ENCODE results near the gene SERPINA10. TPM values are rescaled to one million over a fixed set of nuclear protein-coding genes. Genes with fewer than 3 reads are reported as not detected.
"Not testable (repeated sequence)": the region's sequence is repeated elsewhere in the genome, so short reads cannot be mapped to it uniquely, and the experiment has no call there.

Gene SERPINA10
- total RNA-seq, 1 experiment from 2014 or later, result 7.3 TPM

GRCh38 chr14:94282991-94283723, 9.9 kb downstream of the SERPINA10 start:
- Mint-ChIP-seq H3K4me3 (ENCODE audit: unreplicated experiment) (no peak overlapping the region), H3K27me3 (ENCODE audit: insufficient read depth, unreplicated experiment) (no peaks in the 10 kb centered on the region), H3K27ac (ENCODE audit: unreplicated experiment) (no peak overlapping the region), H3K9me3 (ENCODE audit: unreplicated experiment) (no peaks in the 10 kb centered on the region), H3K4me1 (ENCODE audit: low read depth, unreplicated experiment) (no peaks in the 10 kb centered on the region), H3K36me3 (ENCODE audit: insufficient read depth, unreplicated experiment) (no peaks in the 10 kb centered on the region)
- ChIA-PET POLR2A (no interaction called here), CTCF (no interaction called here)
- Histone ChIP-seq H3K36me3 (ENCODE audit: control insufficient read depth, insufficient read depth, low read length) (peaks cover 1% of the 10 kb centered on the region; the same call in 1 of the 2 replicates), H3K27me3 (replicated peaks; ENCODE audit: control insufficient read depth, insufficient read depth, low read length) (no peaks in the 10 kb centered on the region), H3K4me1 (no peaks in the 10 kb centered on the region), H3K9me3 (peaks cover 3% of the 10 kb centered on the region; the same call in 1 of the 2 replicates), H3K4me3 (ENCODE audit: low read depth, low read length) (no peak overlapping the region)
- intact Hi-C loops (cut with micrococcal nuclease; ENCODE audit: unreplicated experiment), result no loop called here
- TF ChIP-seq CTCF (IDR thresholded peaks at IDR 0.05; ENCODE audit: insufficient read depth in 1 of 2, low read depth in 1 of 2, low read length in 1 of 2, severe bottlenecking in 1 of 2, unreplicated experiment in 1 of 2), result no peak
- no peak for DNase-seq
- no TSS peak for BruUV-seq (replicated peaks)

GRCh38 chr14:94278731-94279130, 14.3 kb downstream of the SERPINA10 start:
- Mint-ChIP-seq H3K27ac (ENCODE audit: unreplicated experiment) (no peak overlapping the region), H3K36me3 (ENCODE audit: insufficient read depth, unreplicated experiment) (no peaks in the 10 kb centered on the region), H3K4me1 (ENCODE audit: low read depth, unreplicated experiment) (no peaks in the 10 kb centered on the region), H3K9me3 (ENCODE audit: unreplicated experiment) (no peaks in the 10 kb centered on the region), H3K4me3 (ENCODE audit: unreplicated experiment) (no peak overlapping the region), H3K27me3 (ENCODE audit: insufficient read depth, unreplicated experiment) (no peaks in the 10 kb centered on the region)
- POLR2A ChIA-PET, result no interaction called here
- no peak for DNase-seq
- Histone ChIP-seq H3K27me3 (replicated peaks; ENCODE audit: control insufficient read depth, insufficient read depth, low read length) (no peaks in the 10 kb centered on the region), H3K4me1 (no peaks in the 10 kb centered on the region), H3K36me3 (ENCODE audit: control insufficient read depth, insufficient read depth, low read length) (no peaks in the 10 kb centered on the region), H3K4me3 (ENCODE audit: low read depth, low read length) (no peak overlapping the region), H3K9me3 (peaks cover 3% of the 10 kb centered on the region; the same call in 1 of the 2 replicates)
- TF ChIP-seq CTCF (IDR thresholded peaks at IDR 0.05; ENCODE audit: insufficient read depth in 1 of 2, low read depth in 1 of 2, low read length in 1 of 2, severe bottlenecking in 1 of 2, unreplicated experiment in 1 of 2), result no peak
- CTCF ChIA-PET, result no interaction called here
- intact Hi-C loops (cut with micrococcal nuclease; ENCODE audit: unreplicated experiment), result no loop called here
- BruUV-seq (replicated peaks), result no TSS peak

GRCh38 chr14:94276898-94277561, 16.0 kb downstream of the SERPINA10 start:
- DNase-seq, result peak; percentile 15 to 52
- H3K36me3 Mint-ChIP-seq (ENCODE audit: insufficient read depth, unreplicated experiment); H3K4me1 ChIP-seq; intact Hi-C loops (cut with micrococcal nuclease; ENCODE audit: unreplicated experiment); H3K4me3 ChIP-seq (ENCODE audit: low read depth, low read length); H3K9me3 ChIP-seq; H3K27ac Mint-ChIP-seq (ENCODE audit: unreplicated experiment); CTCF ChIA-PET; H3K36me3 ChIP-seq (ENCODE audit: control insufficient read depth, insufficient read depth, low read length); H3K4me3 Mint-ChIP-seq (ENCODE audit: unreplicated experiment); H3K4me1 Mint-ChIP-seq (ENCODE audit: low read depth, unreplicated experiment); H3K27me3 ChIP-seq (replicated peaks; ENCODE audit: control insufficient read depth, insufficient read depth, low read length); H3K27me3 Mint-ChIP-seq (ENCODE audit: insufficient read depth, unreplicated experiment); H3K9me3 Mint-ChIP-seq (ENCODE audit: unreplicated experiment); BruUV-seq (replicated peaks); POLR2A ChIA-PET: not testable (repeated sequence)

Data from Caco-2 (cell line).